CD4-positive, alpha-beta memory T cell (primary cell): Measurements from ENCODE around the gene COL18A1. TPM values are rescaled to one million over a fixed set of nuclear protein-coding genes. Genes with fewer than 3 reads are reported as not detected.

Source experiments
- CTCF ChIA-PET: fragments of 350-600 bp; sonication (Branson Sonifier 250); formaldehyde crosslinking; loops from one replicate; lab custom pipeline; 2021; ENCODE audit warnings: inconsistent platforms; ENCODE audit not compliant: partially characterized antibody; lab: Charles Lee
- POLR2A ChIA-PET: fragments of 350-600 bp; sonication (Branson Sonifier 250); formaldehyde crosslinking; loops from one replicate; lab custom pipeline; 2021; ENCODE audit not compliant: partially characterized antibody; lab: Charles Lee
- DNase-seq, 5 donors: peaks; one replicate each; pipeline versions ENCODE4 v3.0.0 to v3.0.0-alpha.2; 2020 to 2022; ENCODE audit warnings: mixed read lengths in 1 of 5
- H3K27ac ChIP-seq: one replicate; pipeline ENCODE4 v1.7.0; 2013; ENCODE audit warnings: low read depth, low read length
- H3K27me3 ChIP-seq: 2 replicates; pipeline ENCODE4 v1.7.0; 2013; ENCODE audit warnings: mild to moderate bottlenecking, low read length, moderate library complexity; ENCODE audit not compliant: insufficient read depth
- H3K36me3 ChIP-seq: 2 replicates; pipeline ENCODE4 v1.7.0; 2013; ENCODE audit warnings: mild to moderate bottlenecking, low read length, moderate library complexity; ENCODE audit not compliant: insufficient read depth
- H3K4me1 ChIP-seq: 2 replicates; pipeline ENCODE4 v1.7.0; 2013; ENCODE audit warnings: mild to moderate bottlenecking, low read length, moderate library complexity; ENCODE audit not compliant: insufficient read depth
- H3K4me3 ChIP-seq, 2 donors: one replicate each; pipeline ENCODE4 v1.7.0; 2013; ENCODE audit warnings: low read length in 2 of 2, mild to moderate bottlenecking in 1 of 2
- H3K9me3 ChIP-seq, 2 donors: one replicate each; pipeline ENCODE4 v1.7.0; 2013; ENCODE audit warnings: low read length in 2 of 2, control low read depth in 1 of 2; ENCODE audit not compliant: control insufficient read depth in 1 of 2
- H3K27ac Mint-ChIP-seq, 7 donors: one replicate each; pipeline ENCODE4 v1.8.0; 2020 to 2021; ENCODE audit warnings: mixed read lengths in 7 of 7, mild to moderate bottlenecking in 6 of 7, inconsistent platforms in 3 of 7, moderate library complexity in 3 of 7
- H3K27me3 Mint-ChIP-seq, 2 donors: one replicate each; pipeline ENCODE4 v1.8.0; 2020 to 2021; ENCODE audit warnings: mixed read lengths in 2 of 2
- H3K36me3 Mint-ChIP-seq, 2 donors: one replicate each; pipeline ENCODE4 v1.8.0; 2020 to 2021; ENCODE audit warnings: mixed read lengths in 2 of 2, inconsistent platforms in 1 of 2, mild to moderate bottlenecking in 1 of 2
- H3K4me1 Mint-ChIP-seq, 4 donors: one replicate each; pipeline ENCODE4 v1.8.0; 2020 to 2021; ENCODE audit warnings: mixed read lengths in 4 of 4, mild to moderate bottlenecking in 1 of 4
- H3K4me3 Mint-ChIP-seq, 8 donors: one replicate each; pipeline ENCODE4 v1.8.0; 2020 to 2021; ENCODE audit warnings: mixed read lengths in 8 of 8, mild to moderate bottlenecking in 7 of 8, moderate library complexity in 6 of 8, inconsistent platforms in 3 of 8
- H3K9me3 Mint-ChIP-seq, 8 donors: one replicate each; pipeline ENCODE4 v1.8.0; 2020 to 2021; ENCODE audit warnings: mixed read lengths in 8 of 8, mild to moderate bottlenecking in 5 of 8, inconsistent platforms in 3 of 8, moderate library complexity in 1 of 8
- intact Hi-C: fragments of 100-400 bp; cut with micrococcal nuclease; formaldehyde crosslinking; loops from one replicate; pipeline ENCODE4 v1.15.1; 2023
- polyA plus RNA-seq, 2 donors: library from polyadenylated mRNA; unstranded; fragments of 300-500 nt; fragmentation: Illumina TruSeq; gene quantifications; one replicate each; pipeline ENCODE4 v1.2.3, GENCODE V29; 2021
- total RNA-seq, 2 experiments: library from RNA; stranded (reverse); gene quantifications; one replicate each; pipeline ENCODE4 v1.2.3, GENCODE V29; 2021

The COL18A1 gene
- total and polyA plus RNA-seq, 4 experiments from 2014 or later = 0.43 to 4.5 (median 3.8) TPM

- H3K27ac Mint-ChIP-seq = no peak overlapping the region
Observed at GRCh38 chr21:45465105-45465504, 60.1 kb downstream of the COL18A1 start.

DNA sequence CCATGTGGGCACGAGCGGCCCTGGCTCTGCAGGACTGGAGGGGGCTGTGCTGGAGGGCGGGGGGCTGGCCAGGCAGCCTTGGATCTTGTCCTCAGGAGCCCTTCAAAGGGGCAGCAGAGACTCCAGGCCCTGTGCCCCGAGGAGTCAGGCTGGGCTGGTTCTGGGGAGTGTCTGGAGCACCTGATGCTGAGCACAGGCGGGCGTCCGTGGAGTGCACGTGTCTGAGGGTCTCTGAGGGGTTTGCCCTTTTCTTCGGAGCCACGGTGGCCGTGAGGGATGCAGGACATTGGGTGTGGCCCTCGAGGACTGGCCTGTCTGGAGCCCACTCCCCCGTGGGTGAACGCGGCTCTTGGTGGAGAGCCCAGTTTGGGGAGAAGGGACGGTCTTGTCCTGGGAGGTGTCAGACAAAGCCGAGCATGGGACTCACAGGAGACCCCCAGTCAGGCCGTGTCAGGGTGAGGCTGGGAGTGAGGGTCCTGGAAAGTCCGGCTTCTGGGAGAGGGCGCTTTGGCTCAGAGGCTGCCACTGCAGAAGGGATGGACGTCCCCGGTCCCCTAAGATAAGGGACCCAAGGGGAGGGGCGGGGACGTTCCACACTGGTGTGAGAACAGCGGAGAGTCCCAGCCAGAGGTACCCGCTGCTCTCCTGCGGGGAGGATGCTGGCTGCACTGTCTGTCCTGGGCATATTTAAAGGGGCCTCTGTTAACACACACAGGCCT is 60.8 kb downstream of the COL18A1 start:
- Mint-ChIP-seq H3K4me1 (peaks cover 4 to 6% (median 5%) of the 10 kb centered on the region in 4 donors), H3K27ac (no peak overlapping the region), H3K27me3 (peaks cover 4 to 8% of the 10 kb centered on the region in 2 donors), H3K4me3 (no peak overlapping the region), H3K36me3 (peaks cover 0 to 13% of the 10 kb centered on the region in 2 donors), H3K9me3 (peaks cover 0 to 19% (median 9%) of the 10 kb centered on the region in 8 donors)
- Histone ChIP-seq H3K27ac (no peak overlapping the region), H3K36me3 (no peaks in the 10 kb centered on the region), H3K4me3 (no peak overlapping the region), H3K4me1 (peaks cover 6% of the 10 kb centered on the region), H3K9me3 (no peaks in the 10 kb centered on the region), H3K27me3 (no peaks in the 10 kb centered on the region)
- intact Hi-C loops = no loop called here
- no peak for DNase-seq
- POLR2A ChIA-PET = no interaction called here
- CTCF ChIA-PET = no interaction called here

More at GRCh38 chr21:45465105-45465504, 60.1 kb downstream of the COL18A1 start:
- no peaks in the 10 kb centered on the region for H3K36me3 ChIP-seq
- H3K27ac ChIP-seq = no peak overlapping the region
- DNase-seq = no peak
- Mint-ChIP-seq H3K4me1 (peaks cover 1 to 4% (median 2%) of the 10 kb centered on the region in 4 donors), H3K27me3 (peaks cover 6 to 8% of the 10 kb centered on the region in 2 donors), H3K9me3 (peaks cover 0 to 19% (median 9%) of the 10 kb centered on the region in 8 donors), H3K36me3 (peaks cover 0 to 13% of the 10 kb centered on the region in 2 donors), H3K4me3 (no peak overlapping the region)
- no peak overlapping the region for H3K4me3 ChIP-seq
- ChIA-PET POLR2A (no interaction called here), CTCF (no interaction called here)
- no peaks in the 10 kb centered on the region for H3K9me3 ChIP-seq
- intact Hi-C loops = no loop called here
- peaks cover 2% of the 10 kb centered on the region for H3K4me1 ChIP-seq
- H3K27me3 ChIP-seq = no peaks in the 10 kb centered on the region

- Mint-ChIP-seq H3K36me3 (peaks cover 0 to 10% of the 10 kb centered on the region in 2 donors), H3K4me3 (no peak overlapping the region), H3K27ac (no peak overlapping the region), H3K4me1 (peaks cover 9 to 12% (median 10%) of the 10 kb centered on the region in 4 donors), H3K9me3 (peaks cover 0 to 13% (median 6%) of the 10 kb centered on the region in 8 donors), H3K27me3 (peaks cover 4 to 8% of the 10 kb centered on the region in 2 donors)
- no peaks in the 10 kb centered on the region for H3K27me3 ChIP-seq
- no peaks in the 10 kb centered on the region for H3K36me3 ChIP-seq
- POLR2A ChIA-PET = no interaction called here
- CTCF ChIA-PET = no interaction called here
- H3K4me1 ChIP-seq = peaks cover 13% of the 10 kb centered on the region
- DNase-seq = no peak
- H3K9me3 ChIP-seq = no peaks in the 10 kb centered on the region
- H3K4me3 ChIP-seq = no peak overlapping the region
- intact Hi-C loops = no loop called here
- no peak overlapping the region for H3K27ac ChIP-seq
Observed at GRCh38 chr21:45466330-45467220, 61.6 kb downstream of the COL18A1 start.

DNA sequence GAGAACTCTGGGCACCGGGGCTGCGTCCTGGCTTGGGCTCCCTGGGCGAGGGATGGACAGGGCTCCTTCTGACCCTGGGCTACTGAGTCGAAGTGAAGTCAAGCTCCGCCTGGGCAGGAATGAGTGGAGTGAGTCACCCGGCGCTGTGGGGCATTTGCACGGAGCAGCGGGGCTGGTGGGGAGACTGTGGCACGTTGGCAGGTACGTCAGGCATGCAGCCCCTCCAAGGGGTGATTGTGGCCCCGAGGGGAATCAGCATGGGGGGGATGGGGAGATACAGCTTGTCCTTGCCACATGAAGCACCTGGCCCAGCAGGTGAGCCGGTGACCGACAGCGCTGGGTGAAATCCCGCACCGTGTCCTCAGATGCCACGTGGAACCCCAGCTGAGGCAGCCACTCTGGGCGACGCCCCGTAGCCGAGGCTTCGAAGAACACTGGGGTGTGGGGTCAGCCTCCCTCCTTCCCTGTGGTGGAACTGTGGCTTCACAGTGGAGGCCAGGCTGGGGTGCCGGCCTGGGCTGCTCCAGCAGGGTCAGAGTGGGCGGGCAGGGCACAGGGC is 62.3 kb downstream of the COL18A1 start:
- no peak overlapping the region for H3K27ac Mint-ChIP-seq
- POLR2A ChIA-PET = no interaction called here
- CTCF ChIA-PET = no interaction called here
- H3K4me1 Mint-ChIP-seq = peaks cover 9 to 12% (median 10%) of the 10 kb centered on the region in 4 donors
- H3K9me3 Mint-ChIP-seq = peaks cover 0 to 6% (median 4%) of the 10 kb centered on the region in 8 donors
- H3K4me3 Mint-ChIP-seq = no peak overlapping the region
- Histone ChIP-seq H3K27me3 (no peaks in the 10 kb centered on the region), H3K36me3 (no peaks in the 10 kb centered on the region), H3K9me3 (no peaks in the 10 kb centered on the region), H3K4me3 (no peak overlapping the region), H3K27ac (no peak overlapping the region), H3K4me1 (peaks cover 13% of the 10 kb centered on the region)
- H3K36me3 Mint-ChIP-seq = peaks cover 0 to 7% of the 10 kb centered on the region in 2 donors
- peaks cover 4 to 5% of the 10 kb centered on the region in 2 donors for H3K27me3 Mint-ChIP-seq
- intact Hi-C loops = no loop called here
- DNase-seq = no peak

GRCh38 chr21:45468051-45468970 is 63.3 kb downstream of the COL18A1 start:
- Histone ChIP-seq H3K27ac (no peak overlapping the region), H3K36me3 (no peaks in the 10 kb centered on the region), H3K4me1 (peaks cover 13% of the 10 kb centered on the region), H3K9me3 (no peaks in the 10 kb centered on the region), H3K4me3 (no peak overlapping the region), H3K27me3 (no peaks in the 10 kb centered on the region)
- DNase-seq = no peak
- intact Hi-C loops = no loop called here
- peaks cover 2 to 4% of the 10 kb centered on the region in 2 donors for H3K27me3 Mint-ChIP-seq
- H3K4me3 Mint-ChIP-seq = no peak overlapping the region
- ChIA-PET POLR2A (interaction anchor here (1.0 kb wide), 1 partner anchor 9 kb away, joined by 3 read pairs; no protein-coding TSS in a partner anchor), CTCF (no interaction called here)
- no peaks in the 10 kb centered on the region for H3K9me3 Mint-ChIP-seq
- H3K4me1 Mint-ChIP-seq = peaks cover 9 to 12% (median 10%) of the 10 kb centered on the region in 4 donors
- peaks cover 0 to 5% of the 10 kb centered on the region in 2 donors for H3K36me3 Mint-ChIP-seq
- no peak overlapping the region for H3K27ac Mint-ChIP-seq

GRCh38 chr21:45468971-45469272 is 64.0 kb downstream of the COL18A1 start:
- Histone ChIP-seq H3K9me3 (no peaks in the 10 kb centered on the region), H3K27me3 (no peaks in the 10 kb centered on the region), H3K4me3 (no peak overlapping the region), H3K27ac (no peak overlapping the region), H3K36me3 (no peaks in the 10 kb centered on the region), H3K4me1 (peaks cover 13% of the 10 kb centered on the region)
- ChIA-PET POLR2A (interaction anchor here (1.0 kb wide), 1 partner anchor 9 kb away, joined by 3 read pairs; no protein-coding TSS in a partner anchor), CTCF (no interaction called here)
- Mint-ChIP-seq H3K36me3 (peaks cover 0 to 5% of the 10 kb centered on the region in 2 donors), H3K4me3 (no peak overlapping the region), H3K9me3 (no peaks in the 10 kb centered on the region), H3K27ac (no peak overlapping the region), H3K27me3 (peaks cover 2 to 4% of the 10 kb centered on the region in 2 donors), H3K4me1 (peaks cover 9 to 13% (median 11%) of the 10 kb centered on the region in 4 donors)
- intact Hi-C loops = no loop called here
- DNase-seq = no peak
